Liver (tissue), 10 donors: ENCODE results near the gene PPIE. TPM values are rescaled to one million over a fixed set of nuclear protein-coding genes. Genes with fewer than 3 reads are reported as not detected.

Experiments used
- DNase-seq: peaks from one replicate; pipeline ENCODE4 v3.0.0-alpha.2; 2017; ENCODE audit warnings: low spot score
- H3K27ac ChIP-seq, 2 donors: one replicate each; pipeline ENCODE4 v1.7.0; 2013; ENCODE audit warnings: inconsistent platforms in 2 of 2, low read length in 2 of 2, control low read depth in 1 of 2, low read depth in 1 of 2, mild to moderate bottlenecking in 1 of 2
- H3K27me3 ChIP-seq, 4 donors: one replicate each; pipeline versions ENCODE4 v1.6.1 to v1.7.0; 2013; ENCODE audit warnings: low read length in 3 of 4, inconsistent platforms in 1 of 4, mild to moderate bottlenecking in 1 of 4, moderate library complexity in 1 of 4; ENCODE audit not compliant: control insufficient read depth in 4 of 4, insufficient read depth in 4 of 4
- H3K36me3 ChIP-seq, 4 donors: one replicate each; pipeline versions ENCODE4 v1.6.1 to v1.7.0; 2013; ENCODE audit warnings: low read length in 3 of 4, mild to moderate bottlenecking in 3 of 4, low read depth in 1 of 4, moderate library complexity in 1 of 4; ENCODE audit not compliant: control insufficient read depth in 4 of 4, insufficient read depth in 3 of 4
- H3K4me1 ChIP-seq, 4 donors: one replicate each; pipeline versions ENCODE4 v1.6.1 to v1.7.0; 2013; ENCODE audit warnings: low read length in 3 of 4, mild to moderate bottlenecking in 3 of 4, moderate library complexity in 1 of 4; ENCODE audit not compliant: control insufficient read depth in 4 of 4, insufficient read depth in 4 of 4
- H3K4me3 ChIP-seq, 3 donors: one replicate each; pipeline versions ENCODE4 v1.6.1 to v1.7.0; 2013; ENCODE audit warnings: low read length in 3 of 3, control low read depth in 1 of 3, low read depth in 1 of 3, mild to moderate bottlenecking in 1 of 3
- H3K9ac ChIP-seq, 2 donors: one replicate each; pipeline ENCODE4 v1.7.0; 2013; ENCODE audit warnings: low read length in 2 of 2, mild to moderate bottlenecking in 2 of 2, moderate library complexity in 2 of 2, control low read depth in 1 of 2, low read depth in 1 of 2
- H3K9me3 ChIP-seq, 4 donors: one replicate each; pipeline versions ENCODE4 v1.6.1 to v1.7.0; 2013; ENCODE audit warnings: low read length in 3 of 4; ENCODE audit not compliant: control insufficient read depth in 4 of 4
- EGR1 ChIP-seq, 2 donors: IDR thresholded peaks; 2 replicates each; pipeline ENCODE4 v1.6.1; 2016 to 2018; ENCODE audit warnings: antibody characterized with exemption in 2 of 2, low read depth in 2 of 2
- FOXA2 ChIP-seq: IDR thresholded peaks from 2 replicates; pipeline ENCODE4 v1.6.1; 2016; ENCODE audit warnings: antibody characterized with exemption
- GABPA ChIP-seq, 2 donors: IDR thresholded peaks in 1 of 2; conservative IDR thresholded peaks in 1 of 2; 2 replicates each; pipeline ENCODE4 v1.6.1; 2016; ENCODE audit warnings: antibody characterized with exemption in 2 of 2, mild to moderate bottlenecking in 1 of 2, moderate library complexity in 1 of 2
- HNF4A ChIP-seq, 2 donors: conservative IDR thresholded peaks; 2 replicates each; pipeline ENCODE4 v1.6.1; 2016; ENCODE audit warnings: antibody characterized with exemption in 2 of 2, mild to moderate bottlenecking in 2 of 2
- JUND ChIP-seq, 2 donors: IDR thresholded peaks; 2 replicates each; pipeline ENCODE4 v1.6.1; 2016; ENCODE audit warnings: antibody characterized with exemption in 2 of 2
- NR2F2 ChIP-seq: IDR thresholded peaks from 2 replicates; pipeline ENCODE4 v1.6.1; 2016; ENCODE audit warnings: antibody characterized with exemption
- RXRA ChIP-seq, 2 donors: IDR thresholded peaks; 2 replicates each; pipeline ENCODE4 v1.6.1; 2017 to 2018; ENCODE audit warnings: antibody characterized with exemption in 2 of 2, mild to moderate bottlenecking in 1 of 2
- SP1 ChIP-seq: IDR thresholded peaks from 2 replicates; pipeline ENCODE4 v1.6.1; 2018; ENCODE audit warnings: antibody characterized with exemption, mild to moderate bottlenecking
- TAF1 ChIP-seq: conservative IDR thresholded peaks from 2 replicates; pipeline ENCODE4 v1.6.1; 2016; ENCODE audit warnings: antibody characterized with exemption, mild to moderate bottlenecking
- YY1 ChIP-seq: IDR thresholded peaks from 2 replicates; pipeline ENCODE4 v1.6.1; 2016; ENCODE audit warnings: antibody characterized with exemption, mild to moderate bottlenecking
- ZBTB33 ChIP-seq: IDR thresholded peaks from 2 replicates; pipeline ENCODE4 v1.6.1; 2016; ENCODE audit warnings: antibody characterized with exemption
- WGBS: extraction: QIAGEN DNeasy Blood & Tissue Kit; methylation state at CpG from one replicate; pipeline ENCODE4 v1.1.7; 2013; 5-methylcytosine and 5-hydroxymethylcytosine counted together
- polyA plus RNA-seq, 2 donors: library from polyadenylated mRNA; stranded (reverse) in 1 of 2; unstranded in 1 of 2; fragments of 200-250 nt in 1 of 2; fragments of >200 nt in 1 of 2; fragmentation: Nextera tagmentation in 1 of 2; extraction: Ambion mirVana in 1 of 2; gene quantifications; one replicate each; pipeline versions ENCODE4 v1.2.1 to v1.2.3, GENCODE V29; 2013 to 2015
- small RNA-seq: library from RNA; depleted of rRNA; stranded (forward); fragments of <200 nt; gene quantifications from one replicate; pipeline ENCODE3, GENCODE V24; 2014
- total RNA-seq, 2 donors: library from RNA; depleted of rRNA; stranded (reverse); fragments of >200 nt; gene quantifications; one replicate each; pipeline ENCODE4 v1.2.3, GENCODE V29; 2014
- TF ChIP-seq, protein P1 (sequence below): fragments of 150-350 bp; IDR thresholded peaks from 2 replicates; pipeline ENCODE4 v1.5.1; 2017; ENCODE audit warnings: improper control_type of control experiment, low read depth, low read length; ENCODE audit not compliant: missing input control
- TF ChIP-seq, protein P2 (sequence below): IDR thresholded peaks from 2 replicates; pipeline ENCODE4 v1.6.1; 2016; ENCODE audit warnings: antibody characterized with exemption
- TF ChIP-seq, protein P3 (sequence below): IDR thresholded peaks from 2 replicates; pipeline ENCODE4 v1.6.1; 2016; ENCODE audit warnings: antibody characterized with exemption
- donor health status: healthy.
- donor health status: healthy.
- donor health status: healthy.
- donor health status: healthy.
- donor health status: healthy.

PPIE gene
- total and polyA plus RNA-seq, 4 donors = 15.5 to 23.6 (median 19.2) TPM

- 94% methylated on average over 2 of the region's 2 CpGs for WGBS
- no peak for TF ChIP-seq SP1
- TF ChIP-seq, protein P1, sequence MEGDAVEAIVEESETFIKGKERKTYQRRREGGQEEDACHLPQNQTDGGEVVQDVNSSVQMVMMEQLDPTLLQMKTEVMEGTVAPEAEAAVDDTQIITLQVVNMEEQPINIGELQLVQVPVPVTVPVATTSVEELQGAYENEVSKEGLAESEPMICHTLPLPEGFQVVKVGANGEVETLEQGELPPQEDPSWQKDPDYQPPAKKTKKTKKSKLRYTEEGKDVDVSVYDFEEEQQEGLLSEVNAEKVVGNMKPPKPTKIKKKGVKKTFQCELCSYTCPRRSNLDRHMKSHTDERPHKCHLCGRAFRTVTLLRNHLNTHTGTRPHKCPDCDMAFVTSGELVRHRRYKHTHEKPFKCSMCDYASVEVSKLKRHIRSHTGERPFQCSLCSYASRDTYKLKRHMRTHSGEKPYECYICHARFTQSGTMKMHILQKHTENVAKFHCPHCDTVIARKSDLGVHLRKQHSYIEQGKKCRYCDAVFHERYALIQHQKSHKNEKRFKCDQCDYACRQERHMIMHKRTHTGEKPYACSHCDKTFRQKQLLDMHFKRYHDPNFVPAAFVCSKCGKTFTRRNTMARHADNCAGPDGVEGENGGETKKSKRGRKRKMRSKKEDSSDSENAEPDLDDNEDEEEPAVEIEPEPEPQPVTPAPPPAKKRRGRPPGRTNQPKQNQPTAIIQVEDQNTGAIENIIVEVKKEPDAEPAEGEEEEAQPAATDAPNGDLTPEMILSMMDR = no peak
- DNase-seq = no peak
- H3K27me3 ChIP-seq = no peaks in the 10 kb centered on the region
- H3K36me3 ChIP-seq = no peaks in the 10 kb centered on the region
- no peaks in the 10 kb centered on the region for H3K4me1 ChIP-seq
- no peaks in the 10 kb centered on the region for H3K9me3 ChIP-seq
- H3K27ac ChIP-seq = no peak overlapping the region
- no peak overlapping the region for H3K4me3 ChIP-seq
- no peak overlapping the region for H3K9ac ChIP-seq
These were observed 66.7 kb downstream of the PPIE start for GRCh38 chr1:39805385-39805784.

GRCh38 chr1:39808784-39809517 lies 70.3 kb downstream of the PPIE start:
- Histone ChIP-seq H3K4me3 (no peak overlapping the region), H3K27ac (no peak overlapping the region), H3K4me1 (no peaks in the 10 kb centered on the region), H3K36me3 (no peaks in the 10 kb centered on the region), H3K27me3 (no peaks in the 10 kb centered on the region), H3K9me3 (no peaks in the 10 kb centered on the region), H3K9ac (no peak overlapping the region)
- TF ChIP-seq SP1 = no peak
- DNase-seq = no peak
- WGBS = 80% methylated on average over 6 of the region's 8 CpGs

- no peaks in the 10 kb centered on the region for H3K36me3 ChIP-seq
- no peaks in the 10 kb centered on the region for H3K9me3 ChIP-seq
- TF ChIP-seq, protein P2, sequence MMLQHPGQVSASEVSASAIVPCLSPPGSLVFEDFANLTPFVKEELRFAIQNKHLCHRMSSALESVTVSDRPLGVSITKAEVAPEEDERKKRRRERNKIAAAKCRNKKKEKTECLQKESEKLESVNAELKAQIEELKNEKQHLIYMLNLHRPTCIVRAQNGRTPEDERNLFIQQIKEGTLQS = no peak
- TF ChIP-seq ZBTB33 (no peak), NR2F2 (no peak), EGR1 (IDR thresholded peaks at IDR 0.05; ENCODE audit: low read depth in 2 of 2) (no peak), HNF4A (conservative IDR thresholded peaks at IDR 0.05) (no peak), YY1 (no peak), TAF1 (no peak), SP1 (no peak), JUND (IDR thresholded peaks at IDR 0.05) (no peak), FOXA2 (no peak), RXRA (IDR thresholded peaks at IDR 0.05) (no peak), GABPA (IDR thresholded peaks at IDR 0.05 in 1 of 2, conservative IDR thresholded peaks at IDR 0.05 in 1 of 2) (no peak)
- TF ChIP-seq, protein P3, sequence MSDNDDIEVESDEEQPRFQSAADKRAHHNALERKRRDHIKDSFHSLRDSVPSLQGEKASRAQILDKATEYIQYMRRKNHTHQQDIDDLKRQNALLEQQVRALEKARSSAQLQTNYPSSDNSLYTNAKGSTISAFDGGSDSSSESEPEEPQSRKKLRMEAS = no peak
- no peak overlapping the region for H3K27ac ChIP-seq
- 86% methylated on average over 3 of the region's 3 CpGs for WGBS
- peaks cover 0 to under 1% (median 0%) of the 10 kb centered on the region in 4 donors for H3K4me1 ChIP-seq
- no peak for DNase-seq
- H3K4me3 ChIP-seq = no peak overlapping the region
- H3K27me3 ChIP-seq = no peaks in the 10 kb centered on the region
- H3K9ac ChIP-seq = no peak overlapping the region
These were observed 74.2 kb downstream of the PPIE start for GRCh38 chr1:39812913-39813312.

Small RNA genes lying within 50 kb of the gene (small RNA-seq; reads per million reads assigned to genes)
- gene AL033527.1 (not detected), gene RNU7-121P (not detected)

Other genes starting within 250 kb of the PPIE start
- gene BMP8A, start 247.2 kb upstream of the PPIE start, total RNA-seq = not detected
- gene BMP8A, start 247.2 kb upstream of the PPIE start, polyA plus RNA-seq = not detected
- gene PABPC4, start 162.1 kb upstream of the PPIE start, total RNA-seq = 10 to 100 TPM; 92.1 to 92.9 TPM
- 10 to 100 TPM; 48.7 to 59.9 TPM for gene PABPC4, start 162.1 kb upstream of the PPIE start, polyA plus RNA-seq
- 1 to 10 TPM in 1 of 2 donors, under 1 TPM in 1; 0.61 to 1.7 TPM for gene HEYL, start 99.2 kb upstream of the PPIE start, total RNA-seq
- gene HEYL, start 99.2 kb upstream of the PPIE start, polyA plus RNA-seq = 1 to 10 TPM; 1.1 to 1.3 TPM
- under 1 TPM in 1 of 2 donors, not detected in 1; 0.08 TPM for gene NT5C1A, start 66.8 kb upstream of the PPIE start, total RNA-seq
- under 1 TPM in 1 of 2 donors, not detected in 1; 0.05 TPM for gene NT5C1A, start 66.8 kb upstream of the PPIE start, polyA plus RNA-seq
- gene HPCAL4, start 47.4 kb upstream of the PPIE start, total RNA-seq = not detected
- not detected for gene HPCAL4, start 47.4 kb upstream of the PPIE start, polyA plus RNA-seq
- gene OXCT2, start 32.5 kb downstream of the PPIE start, total RNA-seq = under 1 TPM; 0.14 to 0.17 TPM
- under 1 TPM; 0.11 to 0.47 TPM for gene OXCT2, start 32.5 kb downstream of the PPIE start, polyA plus RNA-seq
- under 1 TPM; 0.08 to 0.19 TPM for gene BMP8B, start 50.0 kb downstream of the PPIE start, total RNA-seq
- gene BMP8B, start 50.0 kb downstream of the PPIE start, polyA plus RNA-seq = under 1 TPM; 0.17 to 0.19 TPM
- gene TRIT1, start 144.6 kb downstream of the PPIE start, total RNA-seq = 10 to 100 TPM in 1 of 2 donors, 1 to 10 TPM in 1; 9.3 to 11.2 TPM
- 1 to 10 TPM; 4.5 to 5.0 TPM for gene TRIT1, start 144.6 kb downstream of the PPIE start, polyA plus RNA-seq
- gene MYCL, start 163.0 kb downstream of the PPIE start, total RNA-seq = 1 to 10 TPM; 1.8 to 6.6 TPM
- gene MYCL, start 163.0 kb downstream of the PPIE start, polyA plus RNA-seq = 1 to 10 TPM; 2.4 to 2.6 TPM
- gene MFSD2A, start 216.3 kb downstream of the PPIE start, total RNA-seq = 100 to 1,000 TPM in 1 of 2 donors, under 1 TPM in 1; 0.37 to 294 TPM
- gene MFSD2A, start 216.3 kb downstream of the PPIE start, polyA plus RNA-seq = 100 to 1,000 TPM in 1 of 2 donors, 10 to 100 TPM in 1; 84.3 to 257 TPM